GM12878 (cell line): ENCODE data around the gene ETHE1.

Experiments used
- ATF2 ChIP-seq: IDR thresholded peaks from 2 replicates; pipeline ENCODE4 v1.6.1; 2012; ENCODE audit warnings: low read length, inconsistent platforms
- REST ChIP-seq: IDR thresholded peaks from 2 replicates; pipeline ENCODE4 v1.6.1; 2012; ENCODE audit warnings: mild to moderate bottlenecking, low read depth, low read length
- SRF ChIP-seq, 2 experiments: IDR thresholded peaks; 2 replicates each; pipeline ENCODE4 v1.6.1; 2011; ENCODE audit warnings: low read depth in 2 of 2, low read length in 2 of 2, mild to moderate bottlenecking in 1 of 2, moderate library complexity in 1 of 2

- TF ChIP-seq SRF (IDR thresholded peaks at IDR 0.05; ENCODE audit: low read depth in 2 of 2, low read length in 2 of 2), result no peak
- TF ChIP-seq REST, result no peak
- no peak for TF ChIP-seq ATF2
These were observed 23.2 kb downstream of the ETHE1 start for GRCh38 chr19:43503501-43504425.
